ENCODE results near the gene PRKAG2.

GRCh38 chr7:151691449-151691848, 185.5 kb downstream of the PRKAG2 start:
- TF ChIP-seq POLR2A (IDR thresholded peaks at IDR 0.05; ENCODE audit: low read length) = no peak
- TF ChIP-seq GATA1 (IDR thresholded peaks at IDR 0.05; ENCODE audit: low read depth, low read length) = no peak
